ENCODE results near the gene DAW1. TPM values are rescaled to one million over a fixed set of nuclear protein-coding genes. Genes with fewer than 3 reads are reported as not detected.

DAW1 gene
- total and polyA plus RNA-seq, 4 donors: not detected

DNA sequence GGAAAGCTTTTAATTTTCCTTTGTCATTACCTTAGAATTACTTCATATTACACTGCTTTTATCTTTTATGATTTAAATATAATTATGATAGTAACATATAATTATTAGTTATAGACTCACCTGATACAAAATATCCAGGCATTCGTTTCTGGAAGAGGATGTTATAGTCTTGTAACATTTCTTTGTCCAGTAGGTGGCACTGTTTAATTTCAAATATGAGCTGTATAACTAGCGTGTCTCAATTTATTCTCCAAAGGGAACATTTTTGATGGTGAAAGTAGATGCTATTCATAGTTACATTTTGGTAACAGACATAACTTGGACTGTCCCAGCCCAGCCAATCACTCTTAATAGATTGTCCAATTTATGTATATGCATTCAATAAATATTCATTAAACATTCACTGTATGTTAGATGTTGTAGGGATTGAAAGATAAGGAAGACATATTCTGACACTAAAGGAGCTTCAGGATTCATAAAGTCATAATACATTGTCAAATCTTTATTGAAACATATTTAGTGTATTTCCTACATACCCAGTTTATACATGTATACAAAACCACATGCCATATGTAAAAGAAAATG is 19.2 kb downstream of the DAW1 start:
- no peaks in the 10 kb centered on the region for H3K9me3 ChIP-seq (ENCODE audit: control insufficient read depth in 4 of 4, low read length in 3 of 4)
- TF ChIP-seq FOXA2 (IDR thresholded peaks at IDR 0.05) (no peak), RXRA (IDR thresholded peaks at IDR 0.05) (no peak), RAD21 (IDR thresholded peaks at IDR 0.05) (peak; percentile 73 to 79)
- TF ChIP-seq, protein P1, sequence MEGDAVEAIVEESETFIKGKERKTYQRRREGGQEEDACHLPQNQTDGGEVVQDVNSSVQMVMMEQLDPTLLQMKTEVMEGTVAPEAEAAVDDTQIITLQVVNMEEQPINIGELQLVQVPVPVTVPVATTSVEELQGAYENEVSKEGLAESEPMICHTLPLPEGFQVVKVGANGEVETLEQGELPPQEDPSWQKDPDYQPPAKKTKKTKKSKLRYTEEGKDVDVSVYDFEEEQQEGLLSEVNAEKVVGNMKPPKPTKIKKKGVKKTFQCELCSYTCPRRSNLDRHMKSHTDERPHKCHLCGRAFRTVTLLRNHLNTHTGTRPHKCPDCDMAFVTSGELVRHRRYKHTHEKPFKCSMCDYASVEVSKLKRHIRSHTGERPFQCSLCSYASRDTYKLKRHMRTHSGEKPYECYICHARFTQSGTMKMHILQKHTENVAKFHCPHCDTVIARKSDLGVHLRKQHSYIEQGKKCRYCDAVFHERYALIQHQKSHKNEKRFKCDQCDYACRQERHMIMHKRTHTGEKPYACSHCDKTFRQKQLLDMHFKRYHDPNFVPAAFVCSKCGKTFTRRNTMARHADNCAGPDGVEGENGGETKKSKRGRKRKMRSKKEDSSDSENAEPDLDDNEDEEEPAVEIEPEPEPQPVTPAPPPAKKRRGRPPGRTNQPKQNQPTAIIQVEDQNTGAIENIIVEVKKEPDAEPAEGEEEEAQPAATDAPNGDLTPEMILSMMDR (IDR thresholded peaks at IDR 0.05; ENCODE audit: low read depth, low read length, missing input control): peak; percentile 58
- WGBS: 2% methylated on average over 2 of the region's 2 CpGs

DNA sequence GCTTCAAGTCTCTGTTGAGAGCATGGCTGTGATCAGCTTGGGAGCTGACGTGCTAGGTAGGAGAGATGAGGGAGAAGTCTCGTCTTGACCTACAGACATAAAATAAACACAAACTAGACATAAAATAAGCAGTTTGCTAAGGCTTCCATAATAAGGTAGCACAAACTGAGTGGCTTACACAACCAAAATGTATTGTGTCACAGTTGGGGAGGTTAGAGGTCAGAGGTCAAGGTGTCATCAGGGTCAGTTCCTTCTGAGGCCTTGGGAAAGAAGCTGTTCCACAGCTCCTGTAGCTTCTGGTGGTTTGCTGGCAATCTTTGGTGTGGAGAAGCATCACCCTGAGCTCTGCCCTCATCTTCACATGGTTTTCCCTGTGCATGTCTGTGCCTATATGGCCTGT is 20.2 kb downstream of the DAW1 start:
- H3K9me3 ChIP-seq (ENCODE audit: control insufficient read depth in 4 of 4, low read length in 3 of 4): no peaks in the 10 kb centered on the region
- H3K27ac ChIP-seq (ENCODE audit: low read depth in 1 of 2, low read length in 2 of 2): no peak overlapping the region
- no peak overlapping the region for H3K9ac ChIP-seq (ENCODE audit: low read depth in 1 of 2, low read length in 2 of 2)
- H3K27me3 ChIP-seq (ENCODE audit: control insufficient read depth in 4 of 4, insufficient read depth in 4 of 4, low read length in 3 of 4): no peaks in the 10 kb centered on the region
- no peaks in the 10 kb centered on the region for H3K4me1 ChIP-seq (ENCODE audit: control insufficient read depth in 4 of 4, insufficient read depth in 4 of 4, low read length in 3 of 4)
- TF ChIP-seq FOXA2 (IDR thresholded peaks at IDR 0.05) (no peak), NR2F2 (IDR thresholded peaks at IDR 0.05) (peak; percentile 76), EGR1 (IDR thresholded peaks at IDR 0.05; ENCODE audit: low read depth in 2 of 2) (no peak)
- TF ChIP-seq, protein P2, sequence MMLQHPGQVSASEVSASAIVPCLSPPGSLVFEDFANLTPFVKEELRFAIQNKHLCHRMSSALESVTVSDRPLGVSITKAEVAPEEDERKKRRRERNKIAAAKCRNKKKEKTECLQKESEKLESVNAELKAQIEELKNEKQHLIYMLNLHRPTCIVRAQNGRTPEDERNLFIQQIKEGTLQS (IDR thresholded peaks at IDR 0.05): no peak
- no peaks in the 10 kb centered on the region for H3K36me3 ChIP-seq (ENCODE audit: control insufficient read depth in 4 of 4, insufficient read depth in 3 of 4, low read depth in 1 of 4, low read length in 3 of 4)
- DNase-seq (ENCODE audit: low spot score): no peak
- no peak overlapping the region for H3K4me3 ChIP-seq (ENCODE audit: low read depth in 1 of 3, low read length in 3 of 3)
- WGBS: 75% methylated on average over 2 of the region's 2 CpGs

More for the DNA sequence above, 19.2 kb downstream of the DAW1 start:
- no peak for DNase-seq (ENCODE audit: low spot score)
- Histone ChIP-seq H3K4me3 (ENCODE audit: low read depth in 1 of 3, low read length in 3 of 3) (no peak overlapping the region), H3K4me1 (ENCODE audit: control insufficient read depth in 4 of 4, insufficient read depth in 4 of 4, low read length in 3 of 4) (no peaks in the 10 kb centered on the region), H3K36me3 (ENCODE audit: control insufficient read depth in 4 of 4, insufficient read depth in 3 of 4, low read depth in 1 of 4, low read length in 3 of 4) (no peaks in the 10 kb centered on the region), H3K27ac (ENCODE audit: low read depth in 1 of 2, low read length in 2 of 2) (no peak overlapping the region), H3K9ac (ENCODE audit: low read depth in 1 of 2, low read length in 2 of 2) (no peak overlapping the region), H3K27me3 (ENCODE audit: control insufficient read depth in 4 of 4, insufficient read depth in 4 of 4, low read length in 3 of 4) (no peaks in the 10 kb centered on the region)

DNA sequence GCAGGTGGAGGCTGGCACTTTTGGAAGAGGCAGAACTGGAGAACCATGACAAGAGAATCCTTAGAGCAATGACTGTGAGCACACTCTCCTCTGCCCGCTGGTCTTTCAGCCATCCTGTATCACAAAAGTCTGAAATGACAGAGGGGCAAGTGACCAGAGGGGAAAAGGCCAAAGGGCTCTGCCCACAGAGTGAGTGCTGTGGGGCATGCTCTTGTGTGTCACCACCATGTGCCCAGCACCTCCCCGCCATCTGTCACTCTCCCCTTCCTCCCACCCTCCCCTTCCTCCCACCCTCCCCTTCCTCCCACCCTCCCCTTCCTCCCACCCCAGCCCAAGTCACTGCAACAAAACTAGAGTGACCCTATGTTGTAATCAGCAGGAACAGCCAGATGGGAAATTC is 31.9 kb downstream of the DAW1 start:
- Histone ChIP-seq H3K9ac (ENCODE audit: low read depth in 1 of 2, low read length in 2 of 2) (no peak overlapping the region), H3K4me1 (ENCODE audit: control insufficient read depth in 4 of 4, insufficient read depth in 4 of 4, low read length in 3 of 4) (no peaks in the 10 kb centered on the region), H3K27me3 (ENCODE audit: control insufficient read depth in 4 of 4, insufficient read depth in 4 of 4, low read length in 3 of 4) (peaks cover 0 to 2% (median 0%) of the 10 kb centered on the region in 4 donors), H3K9me3 (ENCODE audit: control insufficient read depth in 4 of 4, low read length in 3 of 4) (no peaks in the 10 kb centered on the region), H3K4me3 (ENCODE audit: low read depth in 1 of 3, low read length in 3 of 3) (no peak overlapping the region), H3K27ac (ENCODE audit: low read depth in 1 of 2, low read length in 2 of 2) (no peak overlapping the region), H3K36me3 (ENCODE audit: control insufficient read depth in 4 of 4, insufficient read depth in 3 of 4, low read depth in 1 of 4, low read length in 3 of 4) (no peaks in the 10 kb centered on the region)
- TF ChIP-seq EGR1 (IDR thresholded peaks at IDR 0.05; ENCODE audit: low read depth in 2 of 2) (no peak), FOXA1 (IDR thresholded peaks at IDR 0.05) (no peak), NR2F2 (IDR thresholded peaks at IDR 0.05) (no peak), TAF1 (conservative IDR thresholded peaks at IDR 0.05) (no peak), RAD21 (IDR thresholded peaks at IDR 0.05) (no peak), JUND (IDR thresholded peaks at IDR 0.05) (no peak), YY1 (IDR thresholded peaks at IDR 0.05) (no peak), FOXA2 (IDR thresholded peaks at IDR 0.05) (no peak), HNF4A (conservative IDR thresholded peaks at IDR 0.05) (no peak)
- TF ChIP-seq, protein P3, sequence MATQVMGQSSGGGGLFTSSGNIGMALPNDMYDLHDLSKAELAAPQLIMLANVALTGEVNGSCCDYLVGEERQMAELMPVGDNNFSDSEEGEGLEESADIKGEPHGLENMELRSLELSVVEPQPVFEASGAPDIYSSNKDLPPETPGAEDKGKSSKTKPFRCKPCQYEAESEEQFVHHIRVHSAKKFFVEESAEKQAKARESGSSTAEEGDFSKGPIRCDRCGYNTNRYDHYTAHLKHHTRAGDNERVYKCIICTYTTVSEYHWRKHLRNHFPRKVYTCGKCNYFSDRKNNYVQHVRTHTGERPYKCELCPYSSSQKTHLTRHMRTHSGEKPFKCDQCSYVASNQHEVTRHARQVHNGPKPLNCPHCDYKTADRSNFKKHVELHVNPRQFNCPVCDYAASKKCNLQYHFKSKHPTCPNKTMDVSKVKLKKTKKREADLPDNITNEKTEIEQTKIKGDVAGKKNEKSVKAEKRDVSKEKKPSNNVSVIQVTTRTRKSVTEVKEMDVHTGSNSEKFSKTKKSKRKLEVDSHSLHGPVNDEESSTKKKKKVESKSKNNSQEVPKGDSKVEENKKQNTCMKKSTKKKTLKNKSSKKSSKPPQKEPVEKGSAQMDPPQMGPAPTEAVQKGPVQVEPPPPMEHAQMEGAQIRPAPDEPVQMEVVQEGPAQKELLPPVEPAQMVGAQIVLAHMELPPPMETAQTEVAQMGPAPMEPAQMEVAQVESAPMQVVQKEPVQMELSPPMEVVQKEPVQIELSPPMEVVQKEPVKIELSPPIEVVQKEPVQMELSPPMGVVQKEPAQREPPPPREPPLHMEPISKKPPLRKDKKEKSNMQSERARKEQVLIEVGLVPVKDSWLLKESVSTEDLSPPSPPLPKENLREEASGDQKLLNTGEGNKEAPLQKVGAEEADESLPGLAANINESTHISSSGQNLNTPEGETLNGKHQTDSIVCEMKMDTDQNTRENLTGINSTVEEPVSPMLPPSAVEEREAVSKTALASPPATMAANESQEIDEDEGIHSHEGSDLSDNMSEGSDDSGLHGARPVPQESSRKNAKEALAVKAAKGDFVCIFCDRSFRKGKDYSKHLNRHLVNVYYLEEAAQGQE (IDR thresholded peaks at IDR 0.05): no peak
- TF ChIP-seq, protein P1 (IDR thresholded peaks at IDR 0.05; ENCODE audit: low read depth, low read length, missing input control): no peak
- DNase-seq (ENCODE audit: low spot score): no peak
- WGBS: 64% methylated on average over 2 of the region's 2 CpGs
